Measurements from ENCODE around the gene SOX6. TPM values are rescaled to one million over a fixed set of nuclear protein-coding genes. Genes with fewer than 3 reads are reported as not detected.
"Not testable (repeated sequence)": the region's sequence is repeated elsewhere in the genome, so short reads cannot be mapped to it uniquely, and the experiment has no call there.

Gene SOX6
- not detected in 2 replicates for total RNA-seq

- no peaks in the 10 kb centered on the region for H3K36me3 Mint-ChIP-seq (ENCODE audit: low read depth)
- intact Hi-C loops (cut with micrococcal nuclease): no loop called here
- no peak within 1 kb of the TSS for H3K4me3 Mint-ChIP-seq
- no peaks in the 10 kb centered on the region for H3K4me1 Mint-ChIP-seq (ENCODE audit: low read depth)
- no peaks in the 10 kb centered on the region for H3K27me3 Mint-ChIP-seq (ENCODE audit: insufficient read depth)
- H3K9me3 Mint-ChIP-seq: no peaks in the 10 kb centered on the region
- no peak within 1 kb of the TSS for H3K27ac Mint-ChIP-seq
- DNase-seq (ENCODE audit: low spot score): no peak
These were observed at the start of gene SOX6 for GRCh38 chr11:16356057-16356760. SOX6 (minus strand) TSS chr11:16356546; CDS start chr11:16341248, 15,298 bp downstream.

GRCh38 chr11:16404781-16405285 lies 48.5 kb upstream of the SOX6 start:
- Mint-ChIP-seq H3K27ac (no peak overlapping the region), H3K4me1 (ENCODE audit: low read depth) (no peaks in the 10 kb centered on the region)
- intact Hi-C loops (cut with micrococcal nuclease): no loop called here

GRCh38 chr11:16403851-16404250 lies 47.5 kb upstream of the SOX6 start:
- no peak for DNase-seq (ENCODE audit: low spot score)
- Mint-ChIP-seq H3K4me3 (no peak overlapping the region), H3K36me3 (ENCODE audit: low read depth) (no peaks in the 10 kb centered on the region), H3K27me3 (ENCODE audit: insufficient read depth) (no peaks in the 10 kb centered on the region), H3K4me1 (ENCODE audit: low read depth) (no peaks in the 10 kb centered on the region), H3K27ac (no peak overlapping the region), H3K9me3 (no peaks in the 10 kb centered on the region)
- intact Hi-C loops (cut with micrococcal nuclease): no loop called here

More at GRCh38 chr11:16404781-16405285, 48.5 kb upstream of the SOX6 start:
- no peak for DNase-seq (ENCODE audit: low spot score)
- no peaks in the 10 kb centered on the region for H3K36me3 Mint-ChIP-seq (ENCODE audit: low read depth)
- no peak overlapping the region for H3K4me3 Mint-ChIP-seq
- H3K9me3 Mint-ChIP-seq: no peaks in the 10 kb centered on the region
- H3K27me3 Mint-ChIP-seq (ENCODE audit: insufficient read depth): no peaks in the 10 kb centered on the region

- Mint-ChIP-seq H3K4me1 (ENCODE audit: low read depth) (no peaks in the 10 kb centered on the region), H3K27me3 (ENCODE audit: insufficient read depth) (no peaks in the 10 kb centered on the region), H3K4me3 (no peak overlapping the region), H3K36me3 (ENCODE audit: low read depth) (no peaks in the 10 kb centered on the region), H3K9me3 (no peaks in the 10 kb centered on the region), H3K27ac (no peak overlapping the region)
- intact Hi-C loops (cut with micrococcal nuclease): no loop called here
- DNase-seq (ENCODE audit: low spot score): no peak
These were observed 47.1 kb upstream of the SOX6 start for GRCh38 chr11:16403448-16403803.

GRCh38 chr11:16402654-16403447 lies 46.5 kb upstream of the SOX6 start:
- DNase-seq (ENCODE audit: low spot score): no peak
- intact Hi-C loops (cut with micrococcal nuclease): no loop called here
- Mint-ChIP-seq H3K4me3 (no peak overlapping the region), H3K36me3 (ENCODE audit: low read depth) (no peaks in the 10 kb centered on the region), H3K4me1 (ENCODE audit: low read depth) (no peaks in the 10 kb centered on the region), H3K27me3 (ENCODE audit: insufficient read depth) (no peaks in the 10 kb centered on the region), H3K9me3 (no peaks in the 10 kb centered on the region), H3K27ac (no peak overlapping the region)

GRCh38 chr11:16397390-16397789 lies 41.0 kb upstream of the SOX6 start:
- Mint-ChIP-seq H3K4me1 (ENCODE audit: low read depth) (no peaks in the 10 kb centered on the region), H3K27ac (no peak overlapping the region), H3K4me3 (no peak overlapping the region), H3K36me3 (ENCODE audit: low read depth) (no peaks in the 10 kb centered on the region), H3K9me3 (no peaks in the 10 kb centered on the region), H3K27me3 (ENCODE audit: insufficient read depth) (no peaks in the 10 kb centered on the region)
- no peak for DNase-seq (ENCODE audit: low spot score)
- intact Hi-C loops (cut with micrococcal nuclease): no loop called here

GRCh38 chr11:16395601-16396000 lies 39.3 kb upstream of the SOX6 start:
- intact Hi-C loops (cut with micrococcal nuclease): no loop called here
- H3K4me3 Mint-ChIP-seq: no peak overlapping the region
- no peak for DNase-seq (ENCODE audit: low spot score)
- H3K27me3 Mint-ChIP-seq (ENCODE audit: insufficient read depth): no peaks in the 10 kb centered on the region
- H3K27ac Mint-ChIP-seq: no peak overlapping the region
- H3K4me1 Mint-ChIP-seq (ENCODE audit: low read depth): no peaks in the 10 kb centered on the region
- no peaks in the 10 kb centered on the region for H3K36me3 Mint-ChIP-seq (ENCODE audit: low read depth)
- H3K9me3 Mint-ChIP-seq: peaks cover under 1% of the 10 kb centered on the region

GRCh38 chr11:16394947-16395346 lies 38.6 kb upstream of the SOX6 start:
- Mint-ChIP-seq H3K4me1 (ENCODE audit: low read depth) (no peaks in the 10 kb centered on the region), H3K36me3 (ENCODE audit: low read depth) (no peaks in the 10 kb centered on the region), H3K9me3 (peaks cover 6% of the 10 kb centered on the region), H3K27me3 (ENCODE audit: insufficient read depth) (no peaks in the 10 kb centered on the region), H3K4me3 (no peak overlapping the region), H3K27ac (no peak overlapping the region)
- no peak for DNase-seq (ENCODE audit: low spot score)
- intact Hi-C loops (cut with micrococcal nuclease): no loop called here

- DNase-seq (ENCODE audit: low spot score): no peak
- Mint-ChIP-seq H3K27ac (no peak overlapping the region), H3K4me1 (ENCODE audit: low read depth) (no peaks in the 10 kb centered on the region), H3K4me3 (no peak overlapping the region), H3K36me3 (ENCODE audit: low read depth) (no peaks in the 10 kb centered on the region), H3K27me3 (ENCODE audit: insufficient read depth) (no peaks in the 10 kb centered on the region), H3K9me3 (peaks cover 6% of the 10 kb centered on the region)
- intact Hi-C loops (cut with micrococcal nuclease): no loop called here
These were observed 37.0 kb upstream of the SOX6 start for GRCh38 chr11:16393340-16393739.

- H3K4me3 Mint-ChIP-seq: no peak overlapping the region
- H3K4me1 Mint-ChIP-seq (ENCODE audit: low read depth): no peaks in the 10 kb centered on the region
- DNase-seq (ENCODE audit: low spot score): no peak
- H3K27me3 Mint-ChIP-seq (ENCODE audit: insufficient read depth): no peaks in the 10 kb centered on the region
- no peaks in the 10 kb centered on the region for H3K36me3 Mint-ChIP-seq (ENCODE audit: low read depth)
- H3K9me3 Mint-ChIP-seq: peaks cover 6% of the 10 kb centered on the region
- intact Hi-C loops (cut with micrococcal nuclease): no loop called here
- no peak overlapping the region for H3K27ac Mint-ChIP-seq
These were observed 36.3 kb upstream of the SOX6 start for GRCh38 chr11:16392616-16393015.

GRCh38 chr11:16390826-16391225 lies 34.5 kb upstream of the SOX6 start:
- intact Hi-C loops (cut with micrococcal nuclease); H3K27ac Mint-ChIP-seq; H3K36me3 Mint-ChIP-seq (ENCODE audit: low read depth); DNase-seq (ENCODE audit: low spot score); H3K4me3 Mint-ChIP-seq; H3K9me3 Mint-ChIP-seq; H3K4me1 Mint-ChIP-seq (ENCODE audit: low read depth); H3K27me3 Mint-ChIP-seq (ENCODE audit: insufficient read depth): not testable (repeated sequence)

GRCh38 chr11:16385099-16385498 lies 28.8 kb upstream of the SOX6 start:
- Mint-ChIP-seq H3K27me3 (ENCODE audit: insufficient read depth) (no peaks in the 10 kb centered on the region), H3K4me3 (no peak overlapping the region), H3K4me1 (ENCODE audit: low read depth) (no peaks in the 10 kb centered on the region), H3K27ac (no peak overlapping the region), H3K36me3 (ENCODE audit: low read depth) (no peaks in the 10 kb centered on the region), H3K9me3 (peaks cover under 1% of the 10 kb centered on the region)
- DNase-seq (ENCODE audit: low spot score): no peak
- intact Hi-C loops (cut with micrococcal nuclease): no loop called here

- no peak overlapping the region for H3K27ac Mint-ChIP-seq
- intact Hi-C loops (cut with micrococcal nuclease): no loop called here
- DNase-seq (ENCODE audit: low spot score): no peak
- no peaks in the 10 kb centered on the region for H3K27me3 Mint-ChIP-seq (ENCODE audit: insufficient read depth)
- no peaks in the 10 kb centered on the region for H3K36me3 Mint-ChIP-seq (ENCODE audit: low read depth)
- H3K4me1 Mint-ChIP-seq (ENCODE audit: low read depth): no peaks in the 10 kb centered on the region
- no peaks in the 10 kb centered on the region for H3K9me3 Mint-ChIP-seq
- H3K4me3 Mint-ChIP-seq: no peak overlapping the region
These were observed 26.5 kb upstream of the SOX6 start for GRCh38 chr11:16382638-16383380.

Measured in activated T-helper 1 cell treated with anti-CD3 and anti-CD28 coated beads, Interleukin-12 subunit alpha, Interleukin-12 subunit beta, Interleukin-2, Interleukin-4 antibody, amounts not matched to agents 30 ng/mL and 10 ng/mL and 1 ng/mL, durations not matched to agents 14 hours and 24 hours and 36 hours (primary cell).